Measurements from ENCODE around the gene TRMT10B. TPM values are rescaled to one million over a fixed set of nuclear protein-coding genes. Genes with fewer than 3 reads are reported as not detected.

The TRMT10B gene
- total RNA-seq (2021) = 5.2 and 8.8 TPM in 2 replicates
- percentile 57 among the genes with signal in this experiment for Bru-seq, nascent RNA
- percentile 58 among the genes with signal in this experiment for BruChase-seq, experiment 1, labeled RNA remaining after a 2-hour chase
- percentile 48 among the genes with signal in this experiment for BruChase-seq, experiment 2, labeled RNA remaining after a 6-hour chase
- long read RNA-seq, partial matches to known transcripts = 0 of 42 reads
- long read RNA-seq, other reads (novel, unspliced or antisense) = 41 of 42 reads

- POLR2A ChIA-PET (ENCODE audit: unreplicated experiment) = no interaction called here
- H3K9me3 ChIP-seq (ENCODE audit: insufficient read depth, low read depth) = no peaks in the 10 kb centered on the region
- no peaks in the 10 kb centered on the region for H3K27me3 ChIP-seq (ENCODE audit: insufficient read depth, low read depth)
- H2AFZ ChIP-seq = peak within 1 kb of the TSS; percentile 96
- TF ChIP-seq EZH2 (IDR thresholded peaks at IDR 0.05; ENCODE audit: low read depth) = no peak
- no peak for TF ChIP-seq CTCF (conservative IDR thresholded peaks at IDR 0.05)
- peak within 1 kb of the TSS; percentile 82 for H3K4me2 ChIP-seq
- H3K79me2 ChIP-seq (ENCODE audit: low read depth) = 0 out of 2 replicates have a peak, but pooled peaks cover 4% of the 10 kb centered on the region
- TSS peak; percentile 81 for BruUV-seq (replicated peaks)
- no peak within 1 kb of the TSS for H3K27ac ChIP-seq
- 0 out of 2 replicates have a peak, but pooled peaks cover 6% of the 10 kb centered on the region for H3K4me1 ChIP-seq (replicated peaks; ENCODE audit: insufficient read depth)
- intact Hi-C loops (cut with micrococcal nuclease; ENCODE audit: unreplicated experiment) = no loop called here
- peak; percentile 45 to 49 for DNase-seq
- H3K4me3 ChIP-seq = peak within 1 kb of the TSS; percentile 96
- no peaks in the 10 kb centered on the region for H3F3A ChIP-seq (ENCODE audit: insufficient read depth, low read depth)
- H4K20me1 ChIP-seq (ENCODE audit: insufficient read depth) = no peaks in the 10 kb centered on the region
- CTCF ChIA-PET = no interaction called here
- H3K36me3 ChIP-seq (ENCODE audit: low read depth) = no peaks in the 10 kb centered on the region
- H3K9me2 ChIP-seq (ENCODE audit: insufficient read depth) = no peaks in the 10 kb centered on the region
Observed at GRCh38 chr9:37753489-37754190, at the start of gene TRMT10B. Gene TRMT10B (plus strand): TSS chr9:37753805. CDS start chr9:37761932, 8,127 bp downstream.

- intact Hi-C loops (cut with micrococcal nuclease; ENCODE audit: unreplicated experiment) = no loop called here
- Histone ChIP-seq H3K4me1 (replicated peaks; ENCODE audit: insufficient read depth) (no peaks in the 10 kb centered on the region), H3K9me2 (ENCODE audit: insufficient read depth) (no peaks in the 10 kb centered on the region), H4K20me1 (ENCODE audit: insufficient read depth) (no peaks in the 10 kb centered on the region), H3K36me3 (ENCODE audit: low read depth) (no peaks in the 10 kb centered on the region), H2AFZ (no peak overlapping the region), H3K79me2 (ENCODE audit: low read depth) (no peaks in the 10 kb centered on the region), H3K27me3 (ENCODE audit: insufficient read depth, low read depth) (peaks cover 16% of the 10 kb centered on the region; the same call in 1 of the 2 replicates), H3K4me2 (no peak overlapping the region), H3K4me3 (no peak overlapping the region), H3K27ac (no peak overlapping the region), H3K9me3 (ENCODE audit: insufficient read depth, low read depth) (no peaks in the 10 kb centered on the region), H3F3A (ENCODE audit: insufficient read depth, low read depth) (no peaks in the 10 kb centered on the region)
- BruUV-seq (replicated peaks) = no TSS peak
- CTCF ChIA-PET = no interaction called here
- POLR2A ChIA-PET (ENCODE audit: unreplicated experiment) = no interaction called here
- TF ChIP-seq EZH2 (IDR thresholded peaks at IDR 0.05; ENCODE audit: low read depth) = no peak
- TF ChIP-seq CTCF (conservative IDR thresholded peaks at IDR 0.05) = no peak
- no peak for DNase-seq
Observed at GRCh38 chr9:37705787-37706186, 47.8 kb upstream of the TRMT10B start.

GRCh38 chr9:37706290-37706689, 47.3 kb upstream of the TRMT10B start:
- no TSS peak for BruUV-seq (replicated peaks)
- no peak for DNase-seq
- Histone ChIP-seq H3K27ac (no peak overlapping the region), H3K4me2 (no peak overlapping the region), H3K27me3 (ENCODE audit: insufficient read depth, low read depth) (peaks cover 16% of the 10 kb centered on the region; the same call in 1 of the 2 replicates), H3F3A (ENCODE audit: insufficient read depth, low read depth) (no peaks in the 10 kb centered on the region), H4K20me1 (ENCODE audit: insufficient read depth) (no peaks in the 10 kb centered on the region), H3K4me3 (no peak overlapping the region), H3K79me2 (ENCODE audit: low read depth) (no peaks in the 10 kb centered on the region), H3K9me3 (ENCODE audit: insufficient read depth, low read depth) (no peaks in the 10 kb centered on the region), H3K9me2 (ENCODE audit: insufficient read depth) (no peaks in the 10 kb centered on the region), H2AFZ (no peak overlapping the region), H3K4me1 (replicated peaks; ENCODE audit: insufficient read depth) (no peaks in the 10 kb centered on the region), H3K36me3 (ENCODE audit: low read depth) (no peaks in the 10 kb centered on the region)
- POLR2A ChIA-PET (ENCODE audit: unreplicated experiment) = no interaction called here
- CTCF ChIA-PET = no interaction called here
- intact Hi-C loops (cut with micrococcal nuclease; ENCODE audit: unreplicated experiment) = no loop called here
- no peak for TF ChIP-seq CTCF (conservative IDR thresholded peaks at IDR 0.05)
- no peak for TF ChIP-seq EZH2 (IDR thresholded peaks at IDR 0.05; ENCODE audit: low read depth)
